Measurements from ENCODE around the gene BCAR1.

BCAR1 gene

GRCh38 chr16:75198135-75198600 is 53.3 kb downstream of the BCAR1 start:
- no peak for DNase-seq

GRCh38 chr16:75197522-75198134 is 53.8 kb downstream of the BCAR1 start:
- DNase-seq: no peak

DNA sequence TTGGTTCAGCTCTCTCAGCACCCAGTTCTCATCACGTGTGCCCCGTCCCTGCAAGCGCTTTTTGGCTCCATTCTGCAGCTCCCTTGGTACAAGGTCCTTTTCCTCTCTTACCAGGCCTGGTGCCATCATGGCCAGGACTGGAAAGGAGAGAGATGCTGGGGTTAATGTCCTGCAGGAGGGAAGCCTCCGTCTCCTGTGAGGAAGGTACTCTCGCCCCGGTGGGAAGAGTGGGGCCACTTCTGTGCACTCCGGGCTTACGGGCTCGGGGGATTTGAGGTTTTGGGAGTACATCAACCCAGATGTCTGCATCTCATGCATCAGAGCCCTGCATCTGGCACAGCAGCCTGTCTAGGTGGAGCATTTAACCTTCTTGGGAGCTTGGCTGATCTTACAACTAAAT is 54.6 kb downstream of the BCAR1 start:
- DNase-seq: no peak

GRCh38 chr16:75195811-75196790 is 55.3 kb downstream of the BCAR1 start:
- no peak for DNase-seq

DNA sequence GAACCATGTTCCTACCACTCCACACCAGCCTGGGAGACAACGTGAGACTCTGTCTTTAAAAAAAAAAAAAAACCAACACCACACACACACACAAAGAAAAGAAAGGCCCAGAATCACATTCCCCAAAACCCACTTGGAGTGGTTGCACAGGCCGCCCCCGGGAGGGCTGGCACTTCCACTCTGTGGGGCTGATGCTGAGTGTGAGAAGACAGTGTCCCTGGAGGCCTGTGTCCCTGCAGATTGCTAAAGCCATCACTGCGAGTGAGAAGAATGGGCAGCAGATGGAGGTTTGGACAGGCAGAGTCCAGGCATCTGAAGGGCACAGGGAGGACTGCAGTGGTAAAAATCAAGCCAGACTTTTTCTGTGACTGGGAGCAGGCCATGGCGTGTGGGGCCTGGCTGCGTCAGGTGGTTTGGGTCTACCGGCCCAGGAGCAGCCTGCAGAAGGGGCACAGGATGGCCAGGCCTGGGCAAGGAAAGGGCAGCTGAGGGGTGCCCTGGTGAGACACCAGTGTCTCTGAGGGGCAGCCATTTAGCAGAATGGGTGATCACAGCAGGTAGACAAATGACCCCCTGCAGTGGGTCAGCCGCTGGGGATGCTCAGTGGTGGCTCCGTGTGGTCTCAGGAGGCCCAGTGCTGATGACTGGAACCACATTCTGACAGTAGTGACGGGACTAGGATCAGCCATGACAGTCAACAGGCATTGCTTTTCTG is 57.5 kb downstream of the BCAR1 start:
- DNase-seq: no peak

DNA sequence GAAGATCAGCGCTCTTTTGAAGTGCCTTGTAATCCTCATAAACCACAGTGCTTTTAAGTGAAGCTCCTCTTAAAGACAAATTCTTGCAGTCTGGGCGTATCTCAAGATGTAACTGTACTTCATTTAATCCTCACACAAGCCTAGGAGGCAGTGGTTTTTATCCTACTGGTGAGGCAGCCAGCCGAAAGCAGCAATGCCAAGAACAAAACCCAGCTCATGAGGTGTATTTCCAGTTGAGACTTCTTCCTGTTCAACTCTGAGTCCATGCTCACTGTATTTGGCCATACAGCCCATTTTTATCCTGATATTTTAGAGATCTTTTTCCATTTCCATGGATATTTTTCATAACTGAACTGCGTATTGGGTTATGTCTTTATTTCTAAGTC is 58.2 kb downstream of the BCAR1 start:
- DNase-seq: no peak

GRCh38 chr16:75192606-75193264 is 58.7 kb downstream of the BCAR1 start:
- DNase-seq: no peak

GRCh38 chr16:75189638-75190245 is 61.7 kb downstream of the BCAR1 start:
- DNase-seq: no peak

DNA sequence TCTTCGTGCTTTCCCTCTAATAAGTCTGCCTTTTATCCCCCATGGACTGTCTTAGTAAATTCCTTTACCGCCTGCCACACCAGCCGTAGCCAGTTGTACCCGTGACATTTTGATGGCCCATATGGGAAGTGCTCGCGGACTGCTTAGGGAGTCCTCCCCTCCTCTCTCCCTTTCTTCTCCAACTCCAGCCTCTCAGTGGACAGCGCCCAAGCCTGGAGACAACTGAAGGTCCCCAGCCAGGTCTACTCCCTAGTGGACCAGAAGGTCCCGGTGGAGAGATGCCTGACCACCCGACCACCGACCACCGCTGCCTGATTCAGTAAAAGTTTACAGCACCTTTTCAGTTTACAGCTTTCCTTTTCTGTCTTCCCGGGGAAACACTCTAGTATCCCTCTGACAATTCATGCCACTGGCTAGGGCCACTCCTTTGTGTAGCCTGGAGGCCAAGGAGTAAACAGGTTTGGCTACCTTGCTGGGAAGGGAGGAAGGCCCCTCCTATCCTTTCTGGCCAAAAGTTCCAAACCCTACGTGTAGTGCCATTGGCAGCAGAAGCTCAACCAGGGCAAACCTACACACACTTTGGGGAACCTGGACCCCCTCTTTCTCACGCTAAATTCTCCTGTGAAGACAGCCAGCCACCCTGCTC is 62.5 kb downstream of the BCAR1 start:
- DNase-seq: no peak

- DNase-seq: no peak
These were observed 69.8 kb downstream of the BCAR1 start for GRCh38 chr16:75181630-75182029.

- no peak for DNase-seq
These were observed 72.2 kb downstream of the BCAR1 start for GRCh38 chr16:75179208-75179607.

Data from effector CD4-positive, alpha-beta T cell (primary cell).